ENCODE results near the gene SETDB2.

SETDB2 gene

DNA sequence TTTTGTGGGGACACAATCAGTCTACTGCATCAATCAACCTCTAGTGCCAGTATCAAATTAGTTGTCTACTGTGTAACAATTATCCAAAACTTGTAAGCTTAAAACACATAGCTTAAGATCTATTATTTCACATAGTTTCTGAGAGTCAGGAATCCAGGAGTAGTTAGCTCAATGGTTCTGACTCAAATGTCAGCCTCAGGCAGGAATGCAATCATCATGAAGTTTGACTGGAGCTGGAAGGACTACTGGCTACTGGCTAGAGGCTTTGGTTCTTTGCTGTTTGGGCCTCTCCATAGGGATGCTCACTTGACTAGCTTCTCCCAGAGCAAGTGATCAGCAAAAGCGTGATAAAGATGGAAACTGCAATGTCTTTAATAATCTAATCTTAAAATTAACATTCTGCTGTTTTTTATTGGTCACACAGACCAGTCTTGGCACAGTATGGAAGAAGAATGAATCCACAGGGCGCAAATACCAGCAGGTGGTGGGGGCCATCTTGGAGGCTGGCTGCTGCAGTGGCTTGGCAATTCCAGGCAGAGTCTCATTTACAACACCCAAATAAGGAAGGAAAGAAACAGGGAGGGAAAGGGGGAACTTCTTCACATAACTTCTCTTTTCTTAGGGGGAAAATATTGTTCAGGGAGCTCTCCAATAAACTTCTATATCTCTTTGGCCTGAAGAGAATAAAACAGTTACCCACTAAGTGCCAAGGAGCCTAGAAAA, 15.9 kb upstream of the SETDB2 start:
- DNase-seq (ENCODE audit: low spot score), result no peak

DNA sequence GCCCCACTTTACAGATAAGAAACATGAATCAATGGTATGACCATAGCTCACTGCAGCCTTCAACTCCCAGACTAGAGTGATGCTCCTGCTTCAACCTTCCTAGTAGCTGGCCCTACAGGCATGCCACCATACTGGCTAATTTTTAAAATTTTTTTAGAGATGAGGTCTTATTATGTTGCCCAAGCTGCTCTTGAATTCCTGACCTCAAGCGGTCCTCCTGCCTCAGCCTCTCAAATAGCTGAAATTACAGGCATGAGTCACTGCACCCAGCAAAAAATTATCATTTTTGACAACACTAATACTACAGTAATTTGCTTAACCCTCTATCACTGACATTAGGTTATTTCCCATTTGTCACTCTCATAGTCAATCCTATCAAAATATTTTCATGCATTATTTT, 15.0 kb upstream of the SETDB2 start:
- DNase-seq (ENCODE audit: low spot score), result no peak

GRCh38 chr13:49435992-49436391, 8.1 kb upstream of the SETDB2 start:
- no peak for DNase-seq (ENCODE audit: low spot score)

GRCh38 chr13:49436890-49437289, 7.2 kb upstream of the SETDB2 start:
- DNase-seq (ENCODE audit: low spot score), result no peak

GRCh38 chr13:49437705-49438104, 6.4 kb upstream of the SETDB2 start:
- no peak for DNase-seq (ENCODE audit: low spot score)

DNA sequence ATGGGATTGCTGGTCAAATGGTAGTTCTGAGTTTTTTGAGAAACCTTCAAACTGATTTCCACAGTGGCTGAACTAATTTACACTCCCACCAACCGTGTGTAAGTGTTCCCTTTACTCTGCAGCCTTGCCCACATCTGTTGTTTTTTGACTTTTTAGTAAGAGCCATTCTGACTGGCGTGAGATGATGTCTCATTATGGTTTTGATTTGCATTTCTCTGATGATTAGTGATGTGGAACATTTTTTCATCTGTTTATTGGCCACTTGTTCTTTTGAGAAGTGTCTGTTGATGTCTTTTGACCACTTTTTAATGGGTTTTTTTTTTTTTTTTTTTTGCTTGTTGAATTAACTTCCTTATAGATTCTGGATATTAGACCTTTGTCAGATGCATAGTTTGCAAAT, 4.5 kb upstream of the SETDB2 start:
- peak; percentile 81 for DNase-seq (ENCODE audit: low spot score)

- DNase-seq (ENCODE audit: low spot score), result no peak
Observed at GRCh38 chr13:49441312-49441711, 2.8 kb upstream of the SETDB2 start.

DNA sequence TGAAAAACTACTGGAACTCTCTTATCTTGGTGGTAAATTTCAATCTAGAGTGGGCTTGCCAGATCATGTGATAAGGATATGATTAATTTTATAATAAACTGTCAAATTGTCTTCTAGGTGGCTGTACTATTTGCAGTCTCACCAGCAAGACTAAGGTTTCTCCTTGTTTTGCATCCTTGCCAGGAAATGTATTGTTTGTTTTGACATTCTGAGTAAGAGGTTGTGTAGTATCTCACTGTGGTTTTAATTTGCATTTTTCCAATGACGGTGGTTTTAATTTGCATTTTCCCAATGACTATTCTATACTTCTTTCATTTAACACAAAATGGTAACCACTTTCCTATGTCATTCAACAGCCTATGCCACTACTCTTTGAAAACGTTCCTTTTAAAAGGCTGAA, 2.2 kb upstream of the SETDB2 start:
- DNase-seq (ENCODE audit: low spot score), result peak; percentile 65

GRCh38 chr13:49443357-49443703, 744 bp upstream of the SETDB2 start:
- no peak for DNase-seq (ENCODE audit: low spot score)

- DNase-seq (ENCODE audit: low spot score), result peak; percentile 91
Observed at GRCh38 chr13:49444524-49445395, 686 bp downstream of the SETDB2 start.

DNA sequence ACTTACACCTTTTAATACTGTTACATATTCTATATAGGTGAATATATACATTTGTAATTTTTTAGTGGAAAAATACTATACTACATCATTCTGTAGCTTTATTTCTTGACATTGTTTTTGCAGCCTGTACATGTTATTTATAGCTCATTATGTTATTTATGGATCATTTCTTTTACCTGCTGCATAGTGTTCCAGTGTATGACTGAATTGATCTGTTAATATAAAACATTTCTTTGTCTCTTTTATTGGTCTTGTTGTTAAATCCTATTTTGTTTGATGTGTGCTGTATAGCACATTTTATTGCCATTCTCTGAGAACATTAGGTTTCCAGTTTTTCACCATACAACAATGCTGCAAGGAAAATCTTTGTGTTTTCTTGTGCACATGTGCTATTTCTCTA, 2.4 kb downstream of the SETDB2 start:
- DNase-seq (ENCODE audit: low spot score), result no peak

DNA sequence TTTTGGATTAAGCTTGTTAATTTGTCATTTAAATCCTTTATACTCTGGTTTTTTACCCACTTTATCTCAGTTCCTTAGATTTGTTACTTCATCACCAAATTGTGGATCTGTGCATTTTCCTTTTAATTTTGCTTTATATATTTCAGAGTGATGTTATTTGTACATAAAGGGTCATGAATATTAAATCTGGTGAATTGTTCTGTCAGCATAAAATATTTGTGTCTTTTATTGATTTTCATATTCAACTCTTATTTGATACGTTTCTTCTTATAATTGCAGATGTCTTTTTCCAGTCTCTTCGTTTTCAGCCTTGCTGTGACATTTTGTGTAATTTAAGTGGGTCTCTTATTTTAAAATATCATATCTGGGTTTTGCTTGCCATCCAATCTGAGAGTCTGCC, 4.7 kb downstream of the SETDB2 start:
- no peak for DNase-seq (ENCODE audit: low spot score)

DNA sequence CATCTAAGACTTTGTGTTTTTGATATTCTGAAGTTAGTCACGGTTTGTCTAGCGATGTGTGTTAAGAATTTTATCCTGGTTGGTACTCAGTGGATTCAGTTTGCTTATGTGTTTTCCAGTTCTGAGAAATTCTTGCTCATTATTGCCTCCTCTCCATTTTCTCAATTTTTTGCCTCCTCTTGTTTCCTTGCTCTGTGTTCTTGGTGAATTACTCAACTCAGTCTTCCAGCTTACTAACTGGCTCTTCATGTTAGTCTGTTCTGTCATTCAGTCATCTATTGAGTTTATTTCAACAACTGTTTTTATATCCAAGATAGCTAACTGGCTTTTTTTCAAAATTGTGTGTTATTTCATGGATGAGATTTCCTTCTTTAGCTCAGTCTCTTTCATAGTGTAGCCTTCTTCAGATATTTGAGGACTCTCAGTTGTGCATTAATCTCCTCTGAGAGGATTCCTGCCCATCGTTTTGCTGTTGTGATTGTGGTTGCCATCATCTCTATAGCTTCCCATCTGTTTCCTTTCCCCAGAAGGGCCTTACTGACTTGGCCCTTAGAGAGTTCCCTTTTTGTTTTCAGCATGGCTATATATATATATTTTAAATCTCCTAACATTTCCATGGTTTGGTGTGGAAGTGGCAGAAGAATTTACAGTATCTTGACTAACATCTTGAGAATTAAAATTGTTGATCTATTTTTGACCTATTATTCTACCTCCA, 6.2 kb downstream of the SETDB2 start:
- DNase-seq (ENCODE audit: low spot score), result no peak

DNA sequence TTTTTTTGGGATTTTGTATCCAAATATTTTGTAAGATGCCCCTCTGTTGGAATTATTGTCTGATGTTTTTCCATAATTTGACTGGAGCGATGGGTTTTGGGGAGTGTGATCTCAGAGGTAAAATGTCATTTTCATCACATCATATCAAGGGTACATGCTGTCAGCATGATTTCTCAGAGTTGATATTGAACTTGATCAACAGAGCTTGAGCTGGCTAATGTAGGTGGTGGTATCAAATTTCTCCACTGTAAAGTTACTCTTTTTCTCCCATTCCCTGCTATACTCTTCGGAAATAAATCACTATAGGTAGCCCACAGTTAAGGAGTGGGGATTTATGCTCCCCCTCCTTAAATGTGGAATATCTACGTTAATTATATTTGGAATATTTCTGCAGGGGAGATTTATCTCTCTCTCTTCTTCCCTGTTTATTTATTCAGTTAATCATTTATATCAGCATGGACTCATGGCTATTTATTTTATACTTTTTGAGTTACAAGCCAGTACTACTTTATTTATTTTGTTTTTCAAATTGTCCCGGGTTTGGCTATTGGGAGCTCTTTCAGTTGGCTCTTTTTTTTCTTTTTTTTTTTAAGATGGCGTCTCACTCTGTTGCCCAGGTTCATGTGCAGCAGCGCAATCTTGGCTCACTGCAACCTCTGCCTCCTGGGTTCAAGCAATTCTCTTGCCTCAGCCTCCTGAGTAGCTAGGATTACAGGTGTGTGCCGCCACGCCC, 8.8 kb downstream of the SETDB2 start:
- no peak for DNase-seq (ENCODE audit: low spot score)

DNA sequence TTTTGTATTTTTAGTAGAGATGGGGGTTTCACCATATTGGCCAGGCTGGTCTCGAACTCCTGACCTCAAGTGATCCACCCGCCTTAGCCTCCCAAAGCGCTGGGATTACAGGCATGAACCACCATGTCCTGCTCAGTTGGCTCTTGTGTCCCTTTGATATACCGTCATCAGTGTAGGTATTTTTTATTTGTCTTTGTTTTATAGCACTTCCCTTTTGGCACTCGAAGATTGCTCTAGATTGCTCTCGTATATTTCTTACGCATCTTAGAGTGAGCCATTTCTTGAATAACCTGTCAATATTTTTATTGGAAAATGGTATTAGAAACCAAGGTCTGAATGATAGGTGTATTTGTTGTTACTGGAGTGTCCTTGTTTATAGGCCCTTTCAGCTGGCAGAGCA, 9.4 kb downstream of the SETDB2 start:
- no peak for DNase-seq (ENCODE audit: low spot score)

GRCh38 chr13:49454388-49455006, 10.4 kb downstream of the SETDB2 start:
- peak; percentile 73 for DNase-seq (ENCODE audit: low spot score)

DNA sequence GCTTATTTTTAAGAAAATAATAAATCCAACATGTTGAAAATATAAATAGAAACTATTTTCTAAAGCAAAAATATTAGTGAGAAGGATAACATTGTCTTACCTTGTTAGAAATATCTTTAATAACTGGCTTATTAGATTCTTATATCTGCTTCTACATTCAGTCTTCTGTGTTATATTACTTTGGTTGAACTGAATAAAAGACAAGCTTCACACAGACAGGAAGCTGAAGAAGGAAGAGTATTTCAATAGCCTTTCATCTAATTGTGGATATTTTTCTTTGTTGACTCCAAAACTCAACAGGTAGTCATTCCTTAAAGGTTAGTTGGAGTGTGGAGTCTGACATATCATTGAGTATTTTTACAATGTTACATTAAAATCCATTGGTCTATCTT, 10.9 kb downstream of the SETDB2 start:
- DNase-seq (ENCODE audit: low spot score), result no peak

- no peak for DNase-seq (ENCODE audit: low spot score)
Observed at GRCh38 chr13:49456156-49456555, 12.1 kb downstream of the SETDB2 start.

- DNase-seq (ENCODE audit: low spot score), result no peak
Observed at GRCh38 chr13:49457221-49457620, 13.1 kb downstream of the SETDB2 start.

DNA sequence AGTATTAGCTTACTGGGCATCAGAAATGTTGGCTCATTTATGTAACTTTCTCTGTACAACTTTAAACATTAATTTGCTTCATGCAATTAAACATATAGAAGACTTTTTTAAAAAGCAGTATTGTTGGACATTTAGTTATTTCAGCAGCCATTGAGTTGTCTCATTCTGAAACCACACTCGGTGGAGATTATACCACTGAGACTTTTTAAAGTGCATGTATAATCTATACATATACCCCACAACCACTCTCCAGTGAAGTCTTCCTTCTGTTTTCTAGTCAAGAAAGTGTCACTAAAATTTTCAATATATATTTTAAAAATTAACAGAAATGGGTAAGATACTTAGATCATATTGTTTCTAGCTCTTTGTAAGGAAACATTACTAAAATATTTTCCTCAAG, 15.5 kb downstream of the SETDB2 start:
- DNase-seq (ENCODE audit: low spot score), result no peak

DNA sequence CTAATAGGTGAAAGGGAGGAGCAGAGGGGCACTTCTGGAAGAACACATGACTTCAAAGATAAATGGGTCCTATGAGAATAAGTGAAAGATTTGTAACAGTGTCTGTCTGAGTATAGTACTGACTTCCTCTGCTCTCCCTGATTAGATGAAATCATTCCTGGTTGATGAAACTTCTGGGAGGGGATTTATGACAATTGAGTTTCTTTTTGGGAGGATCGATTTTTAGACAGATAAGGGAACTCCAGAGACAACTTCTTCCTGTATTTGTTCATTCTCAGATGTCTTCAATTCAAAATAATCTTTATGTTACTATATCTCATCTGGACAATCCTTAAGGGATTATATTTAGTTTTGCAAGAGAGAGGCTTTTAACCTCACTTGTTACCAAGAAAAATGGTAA, 20.0 kb downstream of the SETDB2 start:
- no peak for DNase-seq (ENCODE audit: low spot score)

Data from NAMALWA (cell line).